ENCODE data around the gene KIAA0753. TPM values are rescaled to one million over a fixed set of nuclear protein-coding genes. Genes with fewer than 3 reads are reported as not detected.

Gene KIAA0753
- total and polyA plus RNA-seq, 5 experiments from 2014 or later = 1.2 to 24.8 (median 2.3) TPM

DNA sequence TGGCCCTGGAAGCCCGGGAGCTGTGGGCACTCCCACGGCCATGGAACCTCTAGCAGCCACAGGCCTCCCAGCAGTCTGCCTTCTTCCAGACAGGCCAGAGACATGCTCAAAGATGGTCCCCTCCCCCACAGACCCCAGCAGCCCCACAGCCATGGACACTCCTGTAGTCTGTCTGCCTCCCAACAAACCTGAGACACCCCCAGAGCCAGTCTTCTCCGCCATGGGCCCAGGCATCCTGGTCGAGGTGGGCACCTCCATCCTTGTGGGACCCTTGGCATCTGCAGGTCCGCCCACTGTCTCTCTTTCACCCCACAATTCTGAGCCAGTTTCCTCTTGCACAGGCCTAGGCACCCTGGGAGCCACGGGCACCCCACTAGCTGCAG is 3.1 kb downstream of the KIAA0753 start:
- no peaks in the 10 kb centered on the region for H3K9me3 Mint-ChIP-seq
- H3K4me3 Mint-ChIP-seq = peak overlapping the region in 1 of 10 donors; percentile 55
- no peak for DNase-seq
- no peak for ATAC-seq
- H3K4me1 Mint-ChIP-seq = peaks cover 20 to 50% (median 42%) of the 10 kb centered on the region in 4 donors
- POLR2A ChIA-PET = no interaction called here
- H3K27ac Mint-ChIP-seq = peak overlapping the region in 2 of 10 donors; percentile 40 to 59
- peaks cover 11 to 30% (median 19%) of the 10 kb centered on the region in 3 donors for H3K36me3 Mint-ChIP-seq
- no peaks in the 10 kb centered on the region for H3K27me3 Mint-ChIP-seq

DNA sequence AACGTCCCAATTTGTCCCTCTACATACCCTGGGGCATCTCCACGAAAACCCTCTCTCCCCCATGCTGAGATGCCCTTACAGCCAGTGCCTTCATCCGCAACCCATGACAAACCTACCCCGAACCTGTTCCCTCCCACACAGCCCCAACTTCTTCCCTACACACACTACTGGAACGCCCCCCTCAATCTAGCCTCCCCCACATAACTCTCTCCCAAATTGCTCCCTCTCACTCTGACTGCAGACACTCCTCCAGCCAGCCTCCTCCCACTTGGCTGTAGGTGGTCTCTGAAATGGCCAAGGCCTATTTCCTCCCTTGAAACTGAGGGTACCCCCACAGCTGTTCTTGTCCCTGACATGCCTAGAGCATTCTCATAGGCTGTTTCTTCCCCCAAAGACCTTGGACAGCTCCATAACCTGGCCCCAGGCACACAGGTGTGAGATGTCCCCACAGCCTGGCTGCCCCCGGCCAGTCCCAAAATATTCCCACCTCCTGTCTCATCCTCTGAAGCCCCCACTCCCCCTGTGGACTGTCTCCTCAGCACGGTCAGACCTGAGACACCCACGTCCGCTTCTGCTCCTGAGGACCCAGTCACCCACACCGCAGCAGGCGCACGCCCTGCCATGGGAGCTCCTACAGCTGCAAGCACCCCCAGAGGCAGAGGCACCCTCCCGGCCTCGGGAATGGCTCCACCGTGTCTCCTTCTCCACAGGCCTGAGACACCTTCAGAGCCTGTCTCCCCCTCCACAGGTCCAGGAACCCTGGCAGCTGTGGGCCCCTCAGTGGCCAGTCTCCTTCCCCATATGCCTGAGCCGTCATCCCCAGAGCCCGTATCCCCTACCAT is 3.7 kb downstream of the KIAA0753 start:
- H3K4me3 Mint-ChIP-seq = peak overlapping the region in 1 of 10 donors; percentile 6
- ATAC-seq (no peak), DNase-seq (no peak)
- POLR2A ChIA-PET = no interaction called here
- H3K4me1 Mint-ChIP-seq = peaks cover 17 to 47% (median 37%) of the 10 kb centered on the region in 4 donors
- H3K27ac Mint-ChIP-seq = peak overlapping the region in 4 of 10 donors; percentile 19 to 72 (median 50)
- no peaks in the 10 kb centered on the region for H3K27me3 Mint-ChIP-seq
- H3K36me3 Mint-ChIP-seq = peaks cover 11 to 36% (median 22%) of the 10 kb centered on the region in 3 donors
- no peaks in the 10 kb centered on the region for H3K9me3 Mint-ChIP-seq

DNA sequence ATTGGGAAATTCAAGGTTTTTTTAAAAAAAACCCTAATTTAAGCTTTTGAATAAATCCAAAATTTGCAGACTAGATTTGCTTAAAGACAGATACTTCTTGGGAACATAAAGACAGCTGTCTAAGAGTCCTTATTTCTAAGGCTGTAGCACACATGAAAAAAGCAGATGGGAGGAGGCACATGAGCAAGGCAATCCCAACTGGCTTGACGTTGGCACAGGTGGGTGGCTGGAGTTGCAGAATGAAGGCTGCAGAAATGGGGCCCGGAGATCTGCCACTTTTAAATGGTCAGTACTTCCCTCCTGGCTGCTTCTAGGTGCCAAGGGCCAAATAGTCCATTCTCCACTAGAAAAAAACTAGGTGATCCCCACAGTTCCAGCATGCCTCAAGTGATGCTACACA is 4.4 kb downstream of the KIAA0753 start:
- POLR2A ChIA-PET = no interaction called here
- Mint-ChIP-seq H3K9me3 (no peaks in the 10 kb centered on the region), H3K4me1 (peaks cover 15 to 46% (median 34%) of the 10 kb centered on the region in 4 donors), H3K27ac (no peak overlapping the region), H3K4me3 (no peak overlapping the region), H3K36me3 (peaks cover 11 to 43% (median 27%) of the 10 kb centered on the region in 3 donors), H3K27me3 (no peaks in the 10 kb centered on the region)
- no peak for DNase-seq
- ATAC-seq = no peak

DNA sequence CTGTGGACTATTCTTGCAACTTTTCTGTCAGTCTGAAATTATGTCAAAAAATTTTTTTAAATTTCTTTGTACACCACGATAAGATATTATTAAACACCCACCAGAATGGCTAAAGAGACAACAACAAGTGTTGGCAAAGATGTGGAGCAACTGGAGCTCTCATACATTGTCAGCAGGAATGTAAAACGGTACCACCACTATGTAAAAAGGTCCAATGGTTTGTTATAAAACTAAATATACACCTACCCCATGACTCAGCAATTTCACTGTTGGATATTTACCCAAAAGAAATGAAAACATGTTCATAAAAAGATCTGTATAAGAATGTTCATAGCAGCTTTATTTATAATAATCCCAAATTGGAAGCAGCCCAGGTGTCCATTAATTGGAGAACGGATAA is 7.2 kb downstream of the KIAA0753 start:
- H3K36me3 Mint-ChIP-seq = peaks cover 18 to 69% (median 36%) of the 10 kb centered on the region in 3 donors
- no peaks in the 10 kb centered on the region for H3K9me3 Mint-ChIP-seq
- H3K4me3 Mint-ChIP-seq = no peak overlapping the region
- H3K27me3 Mint-ChIP-seq = no peaks in the 10 kb centered on the region
- ATAC-seq = no peak
- H3K4me1 Mint-ChIP-seq = peaks cover 12 to 31% (median 22%) of the 10 kb centered on the region in 4 donors
- no peak for DNase-seq
- POLR2A ChIA-PET = no interaction called here
- H3K27ac Mint-ChIP-seq = no peak overlapping the region

DNA sequence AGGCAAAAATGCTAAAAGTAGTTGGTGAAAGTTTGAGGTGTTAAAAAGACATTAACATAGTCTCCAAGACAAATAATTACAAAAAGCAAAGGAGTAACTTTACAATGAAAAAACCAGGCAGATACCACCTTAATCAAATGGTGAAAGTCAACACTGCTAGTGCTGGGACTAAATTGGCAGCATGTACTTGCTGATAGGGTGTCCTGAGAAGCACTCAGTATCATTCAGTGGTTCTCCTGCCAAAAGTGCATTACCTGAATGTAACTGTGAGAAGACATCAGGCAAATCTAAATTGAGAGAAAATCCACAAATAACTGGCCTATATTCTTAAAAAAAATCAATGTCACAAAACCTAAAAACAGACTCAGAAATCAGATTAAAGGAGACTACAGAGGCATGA is 8.0 kb downstream of the KIAA0753 start:
- no peak for DNase-seq
- H3K4me3 Mint-ChIP-seq = no peak overlapping the region
- H3K36me3 Mint-ChIP-seq = peaks cover 18 to 76% (median 39%) of the 10 kb centered on the region in 3 donors
- H3K27ac Mint-ChIP-seq = no peak overlapping the region
- POLR2A ChIA-PET = no interaction called here
- H3K27me3 Mint-ChIP-seq = no peaks in the 10 kb centered on the region
- H3K9me3 Mint-ChIP-seq = no peaks in the 10 kb centered on the region
- peaks cover 5 to 23% (median 17%) of the 10 kb centered on the region in 4 donors for H3K4me1 Mint-ChIP-seq
- no peak for ATAC-seq

DNA sequence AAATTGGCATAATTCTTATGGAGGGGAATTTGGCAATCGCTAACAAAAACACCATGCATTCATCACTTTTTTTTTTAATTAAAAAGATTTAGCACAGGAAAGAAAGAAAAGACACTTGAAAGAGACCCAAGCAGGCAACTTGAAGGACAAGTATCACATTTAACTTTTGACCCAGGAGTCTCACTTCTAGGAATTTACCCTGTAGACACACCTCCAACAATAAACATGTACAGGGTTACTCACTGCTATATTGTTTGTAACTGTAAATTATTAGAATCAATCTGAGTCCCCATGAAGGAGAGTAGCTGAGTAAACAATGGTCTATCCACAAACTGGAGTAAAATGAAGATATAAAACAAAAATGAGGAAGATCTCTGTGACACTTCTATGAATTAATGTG is 10.1 kb downstream of the KIAA0753 start:
- no peaks in the 10 kb centered on the region for H3K9me3 Mint-ChIP-seq
- H3K4me1 Mint-ChIP-seq = peaks cover 5 to 14% (median 11%) of the 10 kb centered on the region in 4 donors
- peaks cover 18 to 91% (median 48%) of the 10 kb centered on the region in 3 donors for H3K36me3 Mint-ChIP-seq
- POLR2A ChIA-PET = no interaction called here
- H3K27me3 Mint-ChIP-seq = no peaks in the 10 kb centered on the region
- no peak for ATAC-seq
- no peak overlapping the region for H3K4me3 Mint-ChIP-seq
- no peak overlapping the region for H3K27ac Mint-ChIP-seq
- DNase-seq = no peak

DNA sequence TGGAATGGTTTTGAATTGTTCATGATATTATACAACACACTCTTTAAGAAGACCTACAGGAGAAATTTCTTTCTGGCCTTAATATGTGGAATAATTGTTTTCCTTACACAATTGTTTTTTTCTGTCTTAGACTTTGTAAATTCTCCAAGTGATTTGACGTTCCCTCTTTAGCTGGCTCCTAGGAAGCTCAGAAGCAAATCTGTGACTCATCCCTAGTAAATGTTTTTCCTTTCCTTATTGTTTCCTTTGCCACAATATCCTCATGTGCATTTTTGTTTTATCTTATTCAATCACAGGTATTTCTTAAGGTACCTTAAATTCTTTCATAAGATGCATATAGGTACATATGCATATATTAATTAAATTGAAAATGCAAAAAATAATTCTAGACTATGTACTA is 13.5 kb downstream of the KIAA0753 start:
- H3K27ac Mint-ChIP-seq = no peak overlapping the region
- no peak overlapping the region for H3K4me3 Mint-ChIP-seq
- peaks cover 5 to 13% (median 13%) of the 10 kb centered on the region in 4 donors for H3K4me1 Mint-ChIP-seq
- no peak for DNase-seq
- POLR2A ChIA-PET = no interaction called here
- no peaks in the 10 kb centered on the region for H3K27me3 Mint-ChIP-seq
- H3K9me3 Mint-ChIP-seq = no peaks in the 10 kb centered on the region
- H3K36me3 Mint-ChIP-seq = peaks cover 8 to 92% (median 26%) of the 10 kb centered on the region in 3 donors
- no peak for ATAC-seq

DNA sequence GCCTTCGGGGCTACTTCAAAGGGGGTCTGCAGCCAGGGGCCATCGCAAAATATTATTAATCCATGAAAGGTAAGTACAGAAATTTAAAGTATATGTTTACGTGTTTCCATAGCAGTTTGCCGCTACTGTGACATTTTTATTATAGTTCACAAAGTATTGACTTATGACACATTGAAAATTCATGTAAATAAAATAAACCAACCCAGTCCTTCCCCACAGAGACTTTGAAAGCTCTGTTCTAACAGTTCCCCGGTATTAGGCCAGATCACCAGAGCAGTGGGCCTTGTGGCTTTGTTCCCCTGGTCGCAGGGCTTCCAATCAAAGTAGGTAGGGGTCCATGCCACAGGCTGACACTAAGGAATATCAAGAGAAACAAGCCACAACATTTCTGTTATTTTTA is 13.9 kb downstream of the KIAA0753 start:
- H3K27ac Mint-ChIP-seq = no peak overlapping the region
- no peaks in the 10 kb centered on the region for H3K27me3 Mint-ChIP-seq
- no peak for ATAC-seq
- POLR2A ChIA-PET = no interaction called here
- H3K4me1 Mint-ChIP-seq = peaks cover 5 to 13% (median 12%) of the 10 kb centered on the region in 4 donors
- no peak overlapping the region for H3K4me3 Mint-ChIP-seq
- no peak for DNase-seq
- peaks cover 8 to 92% (median 26%) of the 10 kb centered on the region in 3 donors for H3K36me3 Mint-ChIP-seq
- H3K9me3 Mint-ChIP-seq = no peaks in the 10 kb centered on the region

DNA sequence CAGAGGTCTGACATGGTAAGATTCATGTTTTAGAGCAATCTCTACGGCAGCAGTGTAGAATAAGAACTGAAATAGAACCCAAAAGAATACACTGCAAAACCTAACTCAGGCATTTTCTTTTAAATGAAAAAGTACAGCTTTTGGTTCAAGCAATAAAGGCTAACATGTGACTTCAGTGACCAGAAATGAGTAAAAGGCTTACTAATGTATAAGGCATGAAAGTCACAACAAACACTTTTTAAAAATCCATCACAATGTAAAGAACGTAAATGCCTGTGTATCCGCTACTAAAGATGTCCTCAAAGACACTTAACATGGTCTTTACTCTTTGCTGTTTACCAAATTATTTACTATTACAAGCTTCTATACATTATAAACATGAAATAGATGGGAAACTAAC is 16.6 kb downstream of the KIAA0753 start:
- peaks cover 7 to 88% (median 22%) of the 10 kb centered on the region in 3 donors for H3K36me3 Mint-ChIP-seq

DNA sequence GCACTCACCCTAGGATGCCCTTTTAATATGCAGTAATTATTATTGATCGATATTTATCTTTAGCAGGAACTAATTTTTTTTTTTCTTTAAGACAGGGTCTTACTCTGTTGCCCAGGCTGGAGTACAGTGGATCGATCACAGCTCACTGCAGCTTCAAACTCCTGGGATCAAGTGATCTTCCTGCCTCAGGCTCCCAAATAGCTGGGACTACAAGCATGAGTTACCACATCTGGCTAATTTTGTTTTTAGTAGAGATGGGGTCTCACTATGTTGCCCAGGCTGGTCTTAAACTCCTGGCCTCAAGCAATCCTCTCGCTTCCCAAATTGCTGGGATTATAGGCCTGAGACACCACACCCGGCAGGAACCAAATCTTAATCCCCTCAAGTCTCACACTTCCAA is 29.3 kb downstream of the KIAA0753 start:
- Mint-ChIP-seq H3K27ac (no peak overlapping the region), H3K9me3 (peaks cover 0 to 1% (median 0%) of the 10 kb centered on the region in 9 donors), H3K4me3 (no peak overlapping the region), H3K4me1 (peaks cover 0 to 5% (median 0%) of the 10 kb centered on the region in 4 donors), H3K27me3 (no peaks in the 10 kb centered on the region), H3K36me3 (peaks cover 0 to 81% (median 31%) of the 10 kb centered on the region in 3 donors)
- ATAC-seq = no peak
- POLR2A ChIA-PET = no interaction called here
- DNase-seq = no peak

More for the DNA sequence above, 16.6 kb downstream of the KIAA0753 start:
- H3K9me3 Mint-ChIP-seq = no peaks in the 10 kb centered on the region
- DNase-seq = no peak
- ATAC-seq = no peak
- POLR2A ChIA-PET = no interaction called here
- H3K4me3 Mint-ChIP-seq = no peak overlapping the region
- no peaks in the 10 kb centered on the region for H3K27me3 Mint-ChIP-seq
- H3K27ac Mint-ChIP-seq = no peak overlapping the region
- H3K4me1 Mint-ChIP-seq = peaks cover 0 to 7% (median 2%) of the 10 kb centered on the region in 4 donors

DNA sequence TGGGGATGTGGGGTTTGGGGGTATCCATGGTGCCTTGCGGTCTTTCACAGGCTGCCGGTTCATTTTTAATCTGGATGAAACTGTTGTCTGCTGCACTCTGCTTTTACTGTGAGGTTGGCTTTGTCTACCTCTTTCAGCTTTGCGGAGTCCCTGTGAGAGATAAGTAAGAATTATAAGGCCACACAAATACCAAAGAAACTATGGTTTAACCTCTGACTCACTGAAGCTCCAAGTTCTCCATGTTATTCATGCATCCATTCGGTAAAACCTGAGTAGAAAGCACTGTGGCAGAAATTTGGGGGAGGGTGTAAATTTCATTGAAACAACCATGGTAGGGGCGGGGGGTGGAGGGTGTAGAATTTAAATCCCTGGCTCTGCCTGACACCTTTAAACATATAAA is 30.5 kb downstream of the KIAA0753 start:
- no peak overlapping the region for H3K27ac Mint-ChIP-seq
- ATAC-seq (no peak), DNase-seq (no peak)
- POLR2A ChIA-PET = interaction anchor here (1.2 kb wide), 1 partner anchor 30 kb away, joined by 4 read pairs; the partner anchor contains the start of gene KIAA0753
- no peak overlapping the region for H3K4me3 Mint-ChIP-seq
- H3K4me1 Mint-ChIP-seq = peaks cover 0 to 5% (median 0%) of the 10 kb centered on the region in 4 donors
- peaks cover 0 to 89% (median 31%) of the 10 kb centered on the region in 3 donors for H3K36me3 Mint-ChIP-seq
- peaks cover 0 to 1% (median 0%) of the 10 kb centered on the region in 9 donors for H3K9me3 Mint-ChIP-seq
- no peaks in the 10 kb centered on the region for H3K27me3 Mint-ChIP-seq

DNA sequence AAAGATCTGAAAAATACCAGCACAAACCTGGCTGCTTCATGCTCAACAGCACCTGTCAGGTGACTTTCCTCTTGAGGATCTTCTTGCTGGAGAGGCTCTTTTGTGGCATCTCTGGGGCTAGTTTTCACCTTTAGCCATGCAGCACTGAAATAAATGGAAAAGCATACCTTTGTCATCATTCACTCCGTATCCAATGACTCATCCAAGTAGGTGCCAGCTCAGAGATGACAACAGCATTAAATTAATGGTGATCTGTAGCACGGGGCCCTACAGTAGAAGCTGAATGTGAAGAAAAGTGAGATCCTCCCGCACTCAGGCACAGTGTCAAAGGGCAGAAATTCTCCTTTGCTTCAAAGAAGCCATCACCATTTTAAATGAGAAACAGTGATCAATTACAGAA is 32.2 kb downstream of the KIAA0753 start:
- Mint-ChIP-seq H3K4me1 (peaks cover 0 to 3% (median 0%) of the 10 kb centered on the region in 4 donors), H3K4me3 (no peak overlapping the region), H3K27me3 (no peaks in the 10 kb centered on the region), H3K9me3 (peaks cover 0 to 1% (median 0%) of the 10 kb centered on the region in 9 donors), H3K27ac (no peak overlapping the region), H3K36me3 (peaks cover 0 to 90% (median 30%) of the 10 kb centered on the region in 3 donors)
- DNase-seq = no peak
- no peak for ATAC-seq
- POLR2A ChIA-PET = interaction anchor here (0.6 kb wide), 1 partner anchor 42 kb away, joined by 4 read pairs; no protein-coding TSS in a partner anchor

DNA sequence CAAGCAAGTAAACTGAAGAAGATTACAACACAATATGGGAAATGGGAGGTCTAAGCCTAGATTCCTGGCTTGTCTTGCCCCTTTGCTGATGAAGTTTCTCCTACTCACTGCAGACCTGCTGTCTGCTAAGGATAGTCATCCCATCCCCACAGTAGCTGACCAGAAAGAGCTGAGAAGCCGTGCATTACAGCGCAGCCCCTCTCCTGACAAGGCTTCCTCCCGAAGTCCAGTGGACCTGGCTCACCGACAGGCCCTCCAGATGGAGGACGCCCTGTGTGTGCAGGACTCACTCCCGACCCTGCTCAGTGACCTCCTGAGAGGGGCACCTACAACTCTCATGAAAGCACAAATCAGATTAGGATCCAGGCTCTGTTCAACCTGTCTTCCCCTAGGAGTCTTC is 35.4 kb downstream of the KIAA0753 start:
- peaks cover 0 to 89% (median 31%) of the 10 kb centered on the region in 3 donors for H3K36me3 Mint-ChIP-seq
- POLR2A ChIA-PET = no interaction called here
- DNase-seq = no peak
- H3K9me3 Mint-ChIP-seq = peaks cover 0 to 1% (median 0%) of the 10 kb centered on the region in 9 donors
- H3K27ac Mint-ChIP-seq = peak overlapping the region in 1 of 10 donors; percentile 24
- peaks cover 0 to 3% (median under 1%) of the 10 kb centered on the region in 4 donors for H3K4me1 Mint-ChIP-seq
- no peak overlapping the region for H3K4me3 Mint-ChIP-seq
- H3K27me3 Mint-ChIP-seq = no peaks in the 10 kb centered on the region
- ATAC-seq = no peak

Measured in naive thymus-derived CD8-positive, alpha-beta T cell (primary cell).